ENCODE measurements around the gene FLNC. TPM values are rescaled to one million over a fixed set of nuclear protein-coding genes. Genes with fewer than 3 reads are reported as not detected.

Gene FLNC
- total RNA-seq, 1 donor from 2014 or later: 149 TPM

GRCh38 chr7:128867842-128868623 lies 37.8 kb downstream of the FLNC start:
- DNase-seq (ENCODE audit: low read depth): no peak
- no peak for TF ChIP-seq CTCF (conservative IDR thresholded peaks at IDR 0.05; ENCODE audit: low read depth, low read length)
- H3K4me3 ChIP-seq (ENCODE audit: low read depth, low read length): no peak overlapping the region

GRCh38 chr7:128868624-128869137 lies 38.5 kb downstream of the FLNC start:
- TF ChIP-seq CTCF (conservative IDR thresholded peaks at IDR 0.05; ENCODE audit: low read depth, low read length): no peak
- DNase-seq (ENCODE audit: low read depth): no peak
- peak overlapping the region; percentile 58 for H3K4me3 ChIP-seq (ENCODE audit: low read depth, low read length)

DNA sequence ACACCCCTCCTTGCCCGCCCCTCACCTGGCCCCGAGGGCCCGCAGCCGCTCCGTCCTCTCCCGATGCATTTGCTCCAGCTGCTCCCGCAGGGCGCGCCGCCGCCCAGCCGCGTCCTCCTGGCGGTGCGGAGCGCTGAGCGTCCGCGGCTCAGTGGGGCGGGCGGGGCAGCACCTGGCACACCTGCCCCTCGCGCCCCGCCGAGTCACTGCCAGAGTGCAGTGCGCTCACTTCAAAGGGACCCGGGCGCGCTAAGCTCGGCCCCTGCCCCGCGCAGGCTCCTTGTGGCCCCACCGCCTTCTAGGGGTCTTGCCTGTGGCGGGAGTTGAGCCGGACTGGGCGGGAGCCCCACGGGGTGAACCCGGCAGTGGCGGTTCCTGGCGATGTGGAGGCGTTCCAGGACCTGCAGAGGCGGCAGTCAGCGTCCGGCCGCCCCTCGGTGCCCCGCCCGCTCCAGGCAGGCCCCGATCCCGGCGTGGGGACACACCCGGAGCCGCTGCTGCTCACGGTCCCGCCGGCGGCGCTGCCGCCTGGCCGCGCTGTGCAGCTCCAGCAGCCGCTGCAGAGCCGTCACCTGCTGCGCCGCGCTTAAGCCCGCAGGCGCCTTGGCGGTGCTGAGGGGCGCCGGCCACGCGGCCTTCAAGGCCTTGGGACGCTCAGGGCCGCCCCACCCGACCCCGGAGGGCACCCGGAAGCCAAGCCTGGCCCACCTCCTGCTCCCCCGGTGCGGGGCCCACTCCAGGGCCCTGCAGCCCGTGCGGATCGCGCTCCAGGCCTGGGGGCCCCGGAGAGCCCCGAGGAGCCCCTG lies 39.1 kb downstream of the FLNC start:
- H3K4me3 ChIP-seq (ENCODE audit: low read depth, low read length): peak overlapping the region; percentile 58
- no peak for TF ChIP-seq CTCF (conservative IDR thresholded peaks at IDR 0.05; ENCODE audit: low read depth, low read length)
- DNase-seq (ENCODE audit: low read depth): no peak

- DNase-seq (ENCODE audit: low read depth): no peak
- no peak for TF ChIP-seq CTCF (conservative IDR thresholded peaks at IDR 0.05; ENCODE audit: low read depth, low read length)
- H3K4me3 ChIP-seq (ENCODE audit: low read depth, low read length): peak overlapping the region; percentile 58
Measured at GRCh38 chr7:128869944-128870285, 39.7 kb downstream of the FLNC start.

DNA sequence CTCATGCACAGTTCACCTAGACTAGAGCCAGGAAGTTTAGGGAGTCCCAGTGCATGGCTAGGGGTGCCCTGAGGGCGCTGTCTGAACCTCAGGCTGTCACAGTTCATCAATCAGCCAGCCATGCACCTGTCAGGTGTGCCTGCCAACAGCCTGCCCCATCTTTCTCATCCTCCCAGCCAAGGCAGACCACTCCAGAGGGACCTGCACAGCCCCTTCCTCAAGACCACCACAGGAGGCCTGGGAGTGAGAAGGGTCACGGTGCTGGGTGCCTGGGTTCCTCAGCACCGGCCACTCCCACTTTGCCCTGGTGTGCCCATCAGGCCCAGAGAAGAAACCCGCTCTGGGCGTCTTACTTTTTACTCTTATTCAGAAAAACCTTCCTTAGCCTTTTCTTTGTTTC lies 40.8 kb downstream of the FLNC start:
- no peak for DNase-seq (ENCODE audit: low read depth)
- no peak for TF ChIP-seq CTCF (conservative IDR thresholded peaks at IDR 0.05; ENCODE audit: low read depth, low read length)
- no peak overlapping the region for H3K4me3 ChIP-seq (ENCODE audit: low read depth, low read length)

- TF ChIP-seq CTCF (conservative IDR thresholded peaks at IDR 0.05; ENCODE audit: low read depth, low read length): peak; percentile 10
- no peak overlapping the region for H3K4me3 ChIP-seq (ENCODE audit: low read depth, low read length)
- DNase-seq (ENCODE audit: low read depth): no peak
Measured at GRCh38 chr7:128872394-128872824, 42.2 kb downstream of the FLNC start.
